ENCODE measurements around the gene TMC7. TPM values are rescaled to one million over a fixed set of nuclear protein-coding genes. Genes with fewer than 3 reads are reported as not detected.

The TMC7 gene
- total RNA-seq, 1 donor from 2014 or later: 1.6 TPM

- no peak overlapping the region for H3K27ac Mint-ChIP-seq
- no peak for DNase-seq (ENCODE audit: low spot score in 2 of 2, unreplicated experiment in 2 of 2)
- no peak for TF ChIP-seq CTCF (IDR thresholded peaks at IDR 0.05; ENCODE audit: unreplicated experiment)
- no peaks in the 10 kb centered on the region for H3K36me3 Mint-ChIP-seq
- H3K4me3 Mint-ChIP-seq: no peak overlapping the region
- no peaks in the 10 kb centered on the region for H3K4me1 Mint-ChIP-seq
- peaks cover 3% of the 10 kb centered on the region for H3K9me3 Mint-ChIP-seq
- H3K27me3 Mint-ChIP-seq (ENCODE audit: low read depth): peaks cover 6% of the 10 kb centered on the region
These were observed 41.7 kb upstream of the TMC7 start for GRCh38 chr16:18942061-18942460.

DNA sequence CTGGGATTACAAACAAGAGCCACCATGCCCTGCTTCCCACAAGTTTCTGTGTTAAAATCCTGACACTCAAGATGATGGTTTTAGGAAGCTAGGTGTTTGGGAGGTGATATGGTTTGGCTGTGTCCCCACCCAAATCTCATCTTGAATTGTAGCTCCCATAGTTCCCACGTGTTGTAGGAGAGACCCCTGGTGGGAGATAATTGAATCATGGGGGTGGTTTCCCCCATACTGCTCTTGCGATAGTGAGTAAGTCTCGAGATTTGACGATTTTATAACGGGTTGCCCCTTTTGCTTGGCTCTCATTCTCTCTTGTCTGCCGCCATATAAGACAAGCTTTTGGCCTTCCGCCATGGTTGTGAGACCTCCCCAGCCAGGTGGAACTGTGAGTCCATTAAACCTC, 40.3 kb upstream of the TMC7 start:
- Mint-ChIP-seq H3K4me1 (no peaks in the 10 kb centered on the region), H3K4me3 (no peak overlapping the region), H3K27me3 (ENCODE audit: low read depth) (peaks cover 2% of the 10 kb centered on the region), H3K36me3 (no peaks in the 10 kb centered on the region), H3K27ac (no peak overlapping the region), H3K9me3 (no peaks in the 10 kb centered on the region)
- DNase-seq (ENCODE audit: low spot score in 2 of 2, unreplicated experiment in 2 of 2): no peak
- no peak for TF ChIP-seq CTCF (IDR thresholded peaks at IDR 0.05; ENCODE audit: unreplicated experiment)

- H3K4me1 Mint-ChIP-seq: no peaks in the 10 kb centered on the region
- no peak overlapping the region for H3K4me3 Mint-ChIP-seq
- no peak for TF ChIP-seq CTCF (IDR thresholded peaks at IDR 0.05; ENCODE audit: unreplicated experiment)
- peaks cover 2% of the 10 kb centered on the region for H3K27me3 Mint-ChIP-seq (ENCODE audit: low read depth)
- H3K27ac Mint-ChIP-seq: no peak overlapping the region
- DNase-seq (ENCODE audit: low spot score in 2 of 2, unreplicated experiment in 2 of 2): no peak
- no peaks in the 10 kb centered on the region for H3K36me3 Mint-ChIP-seq
- no peaks in the 10 kb centered on the region for H3K9me3 Mint-ChIP-seq
These were observed 38.5 kb upstream of the TMC7 start for GRCh38 chr16:18945233-18945632.

DNA sequence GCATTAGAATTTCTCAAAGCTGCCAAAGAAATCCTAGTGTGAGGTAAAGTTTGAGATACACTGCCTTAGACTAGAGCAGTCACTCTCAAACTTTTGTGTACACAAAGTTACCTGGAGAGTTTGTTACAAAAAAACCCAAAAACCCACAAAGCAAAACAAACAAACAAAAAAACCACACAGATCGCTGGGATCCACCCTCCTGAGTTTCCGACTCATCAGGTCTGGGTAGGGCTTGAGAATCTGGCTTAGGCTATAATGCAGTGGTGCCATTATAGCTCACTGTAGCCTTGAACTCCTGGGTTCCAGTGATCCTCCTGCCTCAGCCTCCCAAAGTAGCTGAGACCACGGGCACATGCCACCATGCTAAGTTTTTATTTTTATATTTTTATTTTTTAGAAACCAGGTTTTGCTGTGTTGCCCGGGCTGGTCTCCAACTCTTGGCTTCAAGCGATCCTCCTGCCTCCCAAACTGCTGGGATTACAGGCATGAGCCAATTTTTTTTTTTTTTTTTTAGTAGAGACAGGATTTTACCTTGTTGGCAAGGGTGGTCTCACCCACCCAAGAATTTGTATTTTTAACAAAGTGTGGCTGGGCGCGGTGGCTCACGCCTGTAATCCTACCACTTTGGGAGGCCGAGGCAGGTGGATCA, 35.2 kb upstream of the TMC7 start:
- peaks cover 2% of the 10 kb centered on the region for H3K27me3 Mint-ChIP-seq (ENCODE audit: low read depth)
- no peak overlapping the region for H3K27ac Mint-ChIP-seq
- no peak for DNase-seq (ENCODE audit: low spot score in 2 of 2, unreplicated experiment in 2 of 2)
- no peak overlapping the region for H3K4me3 Mint-ChIP-seq
- H3K9me3 Mint-ChIP-seq: no peaks in the 10 kb centered on the region
- TF ChIP-seq CTCF (IDR thresholded peaks at IDR 0.05; ENCODE audit: unreplicated experiment): no peak
- no peaks in the 10 kb centered on the region for H3K4me1 Mint-ChIP-seq
- no peaks in the 10 kb centered on the region for H3K36me3 Mint-ChIP-seq

DNA sequence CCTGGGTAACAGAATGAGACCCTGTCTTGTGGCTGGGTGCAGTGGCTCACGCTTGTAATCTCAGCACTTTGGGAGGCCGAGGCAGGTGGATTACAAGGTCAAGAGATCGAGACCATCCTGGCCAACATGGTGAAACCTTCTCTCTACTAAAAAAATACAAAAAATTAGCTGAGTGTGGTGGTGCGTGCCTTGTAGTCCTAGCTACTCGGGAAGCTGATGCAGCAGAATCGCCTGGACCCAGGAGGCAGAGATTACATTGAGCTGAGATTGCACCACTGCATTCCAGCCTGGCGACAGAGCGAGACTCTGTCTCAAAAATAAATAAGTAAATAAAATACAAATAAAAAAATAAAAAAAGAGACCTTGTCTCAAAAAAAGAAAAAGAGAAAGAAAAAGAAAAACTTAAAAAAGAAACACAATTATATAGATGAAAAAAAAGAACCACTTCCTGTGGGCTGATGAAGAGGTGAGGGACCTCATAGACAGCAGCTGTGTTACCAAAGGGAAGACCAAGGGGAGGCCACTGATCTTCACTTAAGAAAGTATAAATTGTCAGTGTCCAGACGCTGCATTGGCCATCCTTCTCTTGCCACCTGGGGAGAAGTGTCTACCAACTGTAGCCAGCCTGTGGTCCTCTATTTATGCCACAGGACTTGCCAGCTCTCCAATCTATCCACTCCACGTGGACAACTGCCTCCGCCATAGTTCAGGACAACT, 33.1 kb upstream of the TMC7 start:
- no peaks in the 10 kb centered on the region for H3K4me1 Mint-ChIP-seq
- no peak for TF ChIP-seq CTCF (IDR thresholded peaks at IDR 0.05; ENCODE audit: unreplicated experiment)
- no peak for DNase-seq (ENCODE audit: low spot score in 2 of 2, unreplicated experiment in 2 of 2)
- no peaks in the 10 kb centered on the region for H3K9me3 Mint-ChIP-seq
- no peak overlapping the region for H3K27ac Mint-ChIP-seq
- H3K27me3 Mint-ChIP-seq (ENCODE audit: low read depth): no peaks in the 10 kb centered on the region
- H3K4me3 Mint-ChIP-seq: no peak overlapping the region
- H3K36me3 Mint-ChIP-seq: no peaks in the 10 kb centered on the region
